H1 (cell line): ENCODE measurements around the gene CAMKK2. TPM values are rescaled to one million over a fixed set of nuclear protein-coding genes. Genes with fewer than 3 reads are reported as not detected.

Source experiments
- CTCF ChIA-PET: fragments of 300-600 bp; sonication (Branson Sonifier 250); formaldehyde crosslinking; loops from one replicate; lab custom pipeline; 2021; ENCODE audit not compliant: partially characterized antibody; lab: Charles Lee
- POLR2A ChIA-PET: fragments of 300-600 bp; sonication (Branson Sonifier 250); formaldehyde crosslinking; loops from one replicate; lab custom pipeline; 2021; ENCODE audit warnings: inconsistent platforms; ENCODE audit not compliant: partially characterized antibody; lab: Charles Lee
- DNase-seq, 2 experiments: peaks; one replicate each; pipeline versions ENCODE4 v3.0.0 to v3.0.0-alpha.2; 2010 to 2022; ENCODE audit warnings: low spot score in 2 of 2, low read depth in 1 of 2, mixed read lengths in 1 of 2
- FAIRE-seq: peaks from 2 replicates; lab custom pipeline; 2011; peaks lifted over from hg19 to GRCh38; lab: Jason Lieb, UNC
- H2AFZ ChIP-seq: 2 replicates; pipeline ENCODE4 v1.8.1; 2012; ENCODE audit warnings: low read length, inconsistent platforms
- H2AK5ac ChIP-seq: 2 replicates; pipeline ENCODE4 v1.6.1; 2013; ENCODE audit warnings: low read depth, low read length
- H2BK120ac ChIP-seq: replicated peaks from 2 replicates; pipeline ENCODE3; 2013; ENCODE audit warnings: low read depth, low read length, inconsistent platforms
- H2BK12ac ChIP-seq: 2 replicates; pipeline ENCODE4 v1.6.1; 2013; ENCODE audit warnings: low read depth, low read length
- H2BK15ac ChIP-seq: 2 replicates; pipeline ENCODE4 v1.6.1; 2013; ENCODE audit warnings: low read length
- H2BK20ac ChIP-seq: 2 replicates; pipeline ENCODE4 v1.6.1; 2013; ENCODE audit warnings: low read length
- H2BK5ac ChIP-seq: 2 replicates; pipeline ENCODE4 v1.6.1; 2013; ENCODE audit warnings: low read depth, low read length
- H3K14ac ChIP-seq: 2 replicates; pipeline ENCODE4 v1.6.1; 2013; ENCODE audit warnings: inconsistent platforms; ENCODE audit not compliant: insufficient read length
- H3K18ac ChIP-seq: 2 replicates; pipeline ENCODE4 v1.6.1; 2013; ENCODE audit warnings: low read length; ENCODE audit errors: extremely low read depth
- H3K23ac ChIP-seq: 2 replicates; pipeline ENCODE4 v1.6.1; 2013; ENCODE audit warnings: inconsistent platforms; ENCODE audit not compliant: insufficient read length
- H3K23me2 ChIP-seq: 2 replicates; pipeline ENCODE4 v1.6.1; 2013; ENCODE audit warnings: low read depth, low read length
- H3K27ac ChIP-seq: 2 replicates; pipeline ENCODE4 v1.6.1; 2011; ENCODE audit warnings: low read depth, low read length, inconsistent platforms
- H3K27me3 ChIP-seq, 4 experiments: replicated peaks in 1 of 4; 1 replicate in 1 of 4; 2 replicates in 3 of 4; pipeline versions ENCODE4 v1.6.1 to v1.8.1; 2011 to 2013; ENCODE audit warnings: low read length in 3 of 4, mild to moderate bottlenecking in 3 of 4, inconsistent platforms in 2 of 4, mixed read lengths in 2 of 4, moderate library complexity in 1 of 4; ENCODE audit not compliant: control insufficient read depth in 3 of 4, insufficient read depth in 3 of 4; ENCODE audit errors: extremely low read depth in 1 of 4
- H3K36me3 ChIP-seq, 4 experiments: 2 replicates each; pipeline versions ENCODE4 v1.6.1 to v1.8.1; 2011 to 2013; ENCODE audit warnings: mild to moderate bottlenecking in 4 of 4, low read length in 3 of 4, moderate library complexity in 2 of 4, control low read depth in 1 of 4, inconsistent platforms in 1 of 4; ENCODE audit not compliant: insufficient read depth in 4 of 4, control insufficient read depth in 2 of 4
- H3K4ac ChIP-seq: replicated peaks from 2 replicates; pipeline ENCODE3; 2013; ENCODE audit warnings: low read length, low read depth, mixed read lengths, inconsistent platforms; ENCODE audit not compliant: insufficient read length
- H3K4me1 ChIP-seq, 4 experiments: replicated peaks in 1 of 4; 1 replicate in 1 of 4; 2 replicates in 3 of 4; pipeline versions ENCODE4 v1.6.1 to v1.8.1; 2011 to 2013; ENCODE audit warnings: low read length in 3 of 4, inconsistent platforms in 2 of 4, mixed read lengths in 1 of 4; ENCODE audit not compliant: insufficient read depth in 4 of 4, control insufficient read depth in 3 of 4
- H3K4me2 ChIP-seq, 2 experiments: 2 replicates each; pipeline versions ENCODE4 v1.6.1 to v1.8.1; 2011 to 2013; ENCODE audit warnings: low read depth in 2 of 2, low read length in 2 of 2, control low read depth in 1 of 2, inconsistent platforms in 1 of 2, mild to moderate bottlenecking in 1 of 2; ENCODE audit not compliant: insufficient read depth in 1 of 2
- H3K4me3 ChIP-seq, 4 experiments: fragments of 200-600, 300-600 bp in 1 of 4; sonication (generic), shearing (Covaris generic), sonication (Bioruptor Twin) in 1 of 4; 2 replicates each; pipeline versions ENCODE4 v1.5.1 to v1.8.1; 2011 to 2016; ENCODE audit warnings: low read length in 4 of 4, low read depth in 3 of 4, control low read depth in 2 of 4, inconsistent platforms in 2 of 4, mild to moderate bottlenecking in 2 of 4, mixed read lengths in 1 of 4, moderate library complexity in 1 of 4; ENCODE audit not compliant: insufficient read depth in 2 of 4; ENCODE audit errors: extremely low read depth in 1 of 4
- H3K56ac ChIP-seq: replicated peaks from 2 replicates; pipeline ENCODE3; 2013; ENCODE audit warnings: low read depth, mild to moderate bottlenecking, mixed read lengths, low read length, inconsistent platforms; ENCODE audit not compliant: insufficient read length
- H3K79me1 ChIP-seq: 2 replicates; pipeline ENCODE4 v1.6.1; 2013; ENCODE audit warnings: low read depth, low read length, control low read depth
- H3K79me2 ChIP-seq, 2 experiments: 2 replicates each; pipeline versions ENCODE4 v1.6.1 to v1.8.1; 2012 to 2013; ENCODE audit warnings: low read length in 2 of 2, mild to moderate bottlenecking in 2 of 2, inconsistent platforms in 1 of 2; ENCODE audit not compliant: insufficient read depth in 2 of 2, control insufficient read depth in 1 of 2
- H3K9ac ChIP-seq, 4 experiments: replicated peaks in 1 of 4; 1 replicate in 1 of 4; 2 replicates in 3 of 4; pipeline versions ENCODE4 v1.6.1 to v1.8.1; 2011 to 2013; ENCODE audit warnings: low read depth in 3 of 4, low read length in 3 of 4, control low read depth in 2 of 4, mild to moderate bottlenecking in 2 of 4, moderate library complexity in 2 of 4, inconsistent platforms in 1 of 4; ENCODE audit errors: extremely low read depth in 1 of 4
- H3K9me3 ChIP-seq, 2 experiments: 2 replicates each; pipeline versions ENCODE4 v1.6.1 to v1.8.1; 2012 to 2013; ENCODE audit warnings: mild to moderate bottlenecking in 2 of 2, moderate library complexity in 2 of 2, control low read depth in 1 of 2, inconsistent platforms in 1 of 2, low read depth in 1 of 2, low read length in 1 of 2, mixed read lengths in 1 of 2; ENCODE audit not compliant: insufficient read depth in 2 of 2
- H4K20me1 ChIP-seq, 2 experiments: replicated peaks in 1 of 2; 2 replicates each; pipeline versions ENCODE3 to v1.8.1; 2011 to 2013; ENCODE audit warnings: inconsistent platforms in 2 of 2, low read length in 2 of 2, mild to moderate bottlenecking in 1 of 2; ENCODE audit not compliant: insufficient read depth in 2 of 2, control insufficient read depth in 1 of 2
- H4K5ac ChIP-seq: 2 replicates; pipeline ENCODE4 v1.6.1; 2013; ENCODE audit warnings: low read length, low read depth, mixed read lengths, inconsistent platforms; ENCODE audit not compliant: insufficient read length
- H4K8ac ChIP-seq: 2 replicates; pipeline ENCODE4 v1.8.0; 2013; ENCODE audit warnings: mild to moderate bottlenecking, moderate library complexity, low read length, inconsistent platforms; ENCODE audit not compliant: insufficient read depth; ENCODE audit errors: extremely low read depth
- H4K91ac ChIP-seq: replicated peaks from 2 replicates; pipeline ENCODE3; 2013; ENCODE audit warnings: low read length, mixed read lengths, inconsistent platforms; ENCODE audit not compliant: insufficient read length
- CEBPB ChIP-seq: IDR thresholded peaks from 2 replicates; pipeline ENCODE4 v1.6.1; 2012; ENCODE audit warnings: low read depth, low read length
- KDM5A ChIP-seq: fragments of 200-600 bp; IDR thresholded peaks from 2 replicates; pipeline ENCODE4 v1.7.1; 2012; ENCODE audit warnings: mild to moderate bottlenecking, low read length, inconsistent platforms, mixed read lengths
- PHF8 ChIP-seq: fragments of 200-600 bp; sonication (generic); conservative IDR thresholded peaks from 2 replicates; pipeline ENCODE4 v1.7.1; 2012; ENCODE audit warnings: low read depth, mild to moderate bottlenecking, inconsistent platforms, low read length, moderate library complexity
- WGBS, 2 experiments: shearing (Covaris generic) in 1 of 2; methylation state at CpG; one replicate each; pipeline versions ENCODE4 v1.1.6 to v1.1.7; 2013 to 2015; ENCODE audit warnings: low lambda C conversion rate in 2 of 2, mixed read lengths in 2 of 2, inconsistent platforms in 1 of 2, low coverage in 1 of 2, missing lambda C conversion rate in 1 of 2; ENCODE audit not compliant: insufficient replicate concordance in 2 of 2, insufficient coverage in 1 of 2, insufficient read length in 1 of 2; ENCODE audit errors: extremely low coverage in 1 of 2, missing lambda C conversion rate in 1 of 2; 5-methylcytosine and 5-hydroxymethylcytosine counted together
- polyA plus RNA-seq, 7 experiments: library from polyadenylated mRNA; depleted of rRNA in 3 of 7; stranded (reverse) in 5 of 7; unstranded in 2 of 7; fragments of >200 nt in 5 of 7; fragments of 200-250 nt in 2 of 7; gene quantifications; 1 replicate in 5 of 7; 2 replicates in 1 of 7; 4 replicates in 1 of 7; pipeline versions ENCODE4 v1.2.1 to v1.2.3, GENCODE V29; 2011 to 2013; ENCODE audit warnings: missing spikeins in 2 of 7, mixed read lengths in 2 of 7
- total RNA-seq: library from RNA; stranded (reverse); fragmentation: NEBNext Ultra II Directional; extraction: Animal tissue kit (Norgen Biotek cat#: 25700); gene quantifications from 2 replicates; pipeline ENCODE4 v1.2.1, GENCODE V29; 2021

CAMKK2 gene
- total and polyA plus RNA-seq, 2 of the 8 experiments (the other 6 are each of a cell fraction or from before 2014, with no cell fraction given), result 29.6 to 30.6 TPM

GRCh38 chr12:121283388-121283787 lies 13.1 kb downstream of the CAMKK2 start:
- H2BK12ac ChIP-seq, result no peak overlapping the region
- peaks cover 0 to 2% of the 10 kb centered on the region in 2 experiments for H4K20me1 ChIP-seq
- H2BK5ac ChIP-seq, result no peak overlapping the region
- H3K56ac ChIP-seq, result no peak overlapping the region
- no peaks in the 10 kb centered on the region for H3K27me3 ChIP-seq
- peaks cover 5% of the 10 kb centered on the region; the same call in 1 of the 2 replicates for H3K79me1 ChIP-seq
- no peak overlapping the region for H3K14ac ChIP-seq
- H4K5ac ChIP-seq, result no peak overlapping the region
- ChIA-PET POLR2A (interaction anchor here (1.2 kb wide), 1 partner anchor 8 kb away, joined by 3 read pairs; no protein-coding TSS in a partner anchor), CTCF (no interaction called here)
- H2BK120ac ChIP-seq, result no peak overlapping the region
- no peaks in the 10 kb centered on the region; a peak in 1 of 8 replicates for H3K36me3 ChIP-seq
- H4K8ac ChIP-seq, result no peak overlapping the region
- H3K4ac ChIP-seq, result no peak overlapping the region
- no peak overlapping the region for H3K4me3 ChIP-seq
- H2BK15ac ChIP-seq, result no peak overlapping the region
- H2BK20ac ChIP-seq, result no peak overlapping the region
- FAIRE-seq (no peak), DNase-seq (no peak)
- no peaks in the 10 kb centered on the region for H3K23me2 ChIP-seq
- H3K9me3 ChIP-seq, result no peaks in the 10 kb centered on the region
- H3K27ac ChIP-seq, result no peak overlapping the region
- no peak overlapping the region for H2AFZ ChIP-seq
- no peaks in the 10 kb centered on the region; a peak in 1 of 4 replicates for H3K79me2 ChIP-seq
- H3K9ac ChIP-seq, result no peak overlapping the region
- H3K18ac ChIP-seq, result no peak overlapping the region
- H3K23ac ChIP-seq, result no peak overlapping the region
- H3K4me1 ChIP-seq, result peaks cover 1 to 8% (median 4%) of the 10 kb centered on the region in 4 experiments; a peak in 6 of 7 replicates
- 88% methylated on average over 5 of the region's 5 CpGs; no CpG with 5 or more reads in 1 of the 2 experiments for WGBS, 2 experiments
- no peak overlapping the region for H2AK5ac ChIP-seq
- no peak overlapping the region for H3K4me2 ChIP-seq
- H4K91ac ChIP-seq, result no peak overlapping the region
- TF ChIP-seq KDM5A, result no peak
- no peak for TF ChIP-seq PHF8
- TF ChIP-seq CEBPB, result no peak
